ENCODE data around the gene MAP3K10. TPM values are rescaled to one million over a fixed set of nuclear protein-coding genes. Genes with fewer than 3 reads are reported as not detected.
A peak's percentile ranks its signal among the peaks of the same experiment; 100 is the strongest.

MAP3K10 gene
- total RNA-seq, 2 donors from 2014 or later = 12.3 to 13.6 TPM

DNA sequence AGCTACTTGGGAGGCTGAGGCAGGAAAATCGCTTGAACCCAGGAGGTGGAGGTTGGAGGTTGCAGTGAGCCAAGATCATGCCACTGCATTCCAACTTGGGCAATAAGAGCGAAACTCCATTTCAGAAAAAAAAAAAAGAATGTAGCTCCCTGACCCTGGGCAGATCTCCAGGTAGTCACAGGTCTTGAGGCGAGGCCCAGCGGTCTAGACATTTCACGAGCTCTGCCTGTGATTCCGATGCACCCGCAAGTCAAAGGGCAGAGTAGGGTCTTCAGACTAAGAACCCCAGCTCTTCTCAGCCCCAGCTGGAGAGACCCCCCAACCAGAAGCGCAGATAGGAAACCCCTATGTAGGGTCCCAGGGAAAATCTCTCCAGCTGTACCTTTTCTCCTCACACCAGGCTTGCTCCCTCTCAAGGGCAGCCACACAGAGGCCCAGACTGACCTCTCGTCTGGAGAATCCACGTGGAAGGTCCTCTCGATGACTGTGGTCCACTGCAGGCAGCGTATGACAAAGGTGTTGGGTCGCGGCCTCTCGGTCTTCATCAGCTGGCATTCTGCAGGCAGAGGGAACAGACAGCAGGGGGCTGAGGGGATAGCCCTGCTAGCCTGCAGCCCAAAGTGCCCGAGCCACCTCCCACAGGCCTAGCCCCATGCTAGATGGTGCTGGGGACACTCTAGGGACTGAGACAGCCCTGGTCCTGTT lies 63.6 kb downstream of the MAP3K10 start:
- peaks cover 0 to 24% of the 10 kb centered on the region in 2 donors for H3K4me1 ChIP-seq
- H3K4me3 ChIP-seq = no peak overlapping the region
- no peak for DNase-seq (ENCODE audit: low spot score)
- TF ChIP-seq, protein P1, sequence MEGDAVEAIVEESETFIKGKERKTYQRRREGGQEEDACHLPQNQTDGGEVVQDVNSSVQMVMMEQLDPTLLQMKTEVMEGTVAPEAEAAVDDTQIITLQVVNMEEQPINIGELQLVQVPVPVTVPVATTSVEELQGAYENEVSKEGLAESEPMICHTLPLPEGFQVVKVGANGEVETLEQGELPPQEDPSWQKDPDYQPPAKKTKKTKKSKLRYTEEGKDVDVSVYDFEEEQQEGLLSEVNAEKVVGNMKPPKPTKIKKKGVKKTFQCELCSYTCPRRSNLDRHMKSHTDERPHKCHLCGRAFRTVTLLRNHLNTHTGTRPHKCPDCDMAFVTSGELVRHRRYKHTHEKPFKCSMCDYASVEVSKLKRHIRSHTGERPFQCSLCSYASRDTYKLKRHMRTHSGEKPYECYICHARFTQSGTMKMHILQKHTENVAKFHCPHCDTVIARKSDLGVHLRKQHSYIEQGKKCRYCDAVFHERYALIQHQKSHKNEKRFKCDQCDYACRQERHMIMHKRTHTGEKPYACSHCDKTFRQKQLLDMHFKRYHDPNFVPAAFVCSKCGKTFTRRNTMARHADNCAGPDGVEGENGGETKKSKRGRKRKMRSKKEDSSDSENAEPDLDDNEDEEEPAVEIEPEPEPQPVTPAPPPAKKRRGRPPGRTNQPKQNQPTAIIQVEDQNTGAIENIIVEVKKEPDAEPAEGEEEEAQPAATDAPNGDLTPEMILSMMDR (IDR thresholded peaks at IDR 0.05) = no peak
- H3K27me3 ChIP-seq = no peaks in the 10 kb centered on the region
- no peaks in the 10 kb centered on the region for H3K9me3 ChIP-seq
- peaks cover 27% of the 10 kb centered on the region for H3K36me3 ChIP-seq
- no peak overlapping the region for H3K27ac ChIP-seq

GRCh38 chr19:40255619-40256166 lies 64.5 kb downstream of the MAP3K10 start:
- no peak for DNase-seq (ENCODE audit: low spot score)
- H3K27ac ChIP-seq = no peak overlapping the region
- no peaks in the 10 kb centered on the region for H3K9me3 ChIP-seq
- H3K27me3 ChIP-seq = no peaks in the 10 kb centered on the region
- H3K4me3 ChIP-seq = no peak overlapping the region
- H3K4me1 ChIP-seq = peaks cover 0 to 28% of the 10 kb centered on the region in 2 donors
- TF ChIP-seq, protein P1 (IDR thresholded peaks at IDR 0.05) = no peak
- H3K36me3 ChIP-seq = peaks cover 27% of the 10 kb centered on the region

- TF ChIP-seq, protein P1 (IDR thresholded peaks at IDR 0.05) = no peak
- H3K36me3 ChIP-seq = peaks cover 27% of the 10 kb centered on the region
- no peak overlapping the region for H3K4me3 ChIP-seq
- peaks cover 0 to 28% of the 10 kb centered on the region in 2 donors for H3K4me1 ChIP-seq
- no peaks in the 10 kb centered on the region for H3K9me3 ChIP-seq
- peak overlapping the region in 1 of 2 donors; percentile 26 for H3K27ac ChIP-seq
- no peaks in the 10 kb centered on the region for H3K27me3 ChIP-seq
- no peak for DNase-seq (ENCODE audit: low spot score)
These were observed 65.3 kb downstream of the MAP3K10 start for GRCh38 chr19:40256512-40256911.

DNA sequence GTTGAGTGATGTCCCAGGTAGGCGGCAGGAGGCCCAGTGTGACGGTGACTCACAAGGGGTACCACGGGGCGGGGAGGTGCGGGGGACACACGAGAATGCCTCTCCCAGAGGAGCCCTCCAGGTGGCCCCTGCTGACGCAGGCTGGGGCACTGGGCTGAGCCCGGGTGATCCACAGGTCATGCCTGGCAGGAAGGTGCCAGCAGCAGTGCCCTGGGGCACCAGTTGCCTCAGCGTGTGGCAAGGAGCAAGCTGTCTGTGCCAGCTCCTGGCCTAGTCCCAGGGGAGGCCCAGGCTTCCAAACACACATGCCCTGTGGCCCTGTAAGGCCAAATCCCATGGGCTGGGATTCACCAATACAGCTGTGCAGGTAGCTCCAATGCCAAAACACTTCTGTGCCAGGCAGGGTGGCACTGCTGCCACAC lies 65.9 kb downstream of the MAP3K10 start:
- Histone ChIP-seq H3K27ac (peak overlapping the region in 1 of 2 donors; percentile 26), H3K9me3 (no peaks in the 10 kb centered on the region), H3K4me3 (no peak overlapping the region), H3K36me3 (peaks cover 27% of the 10 kb centered on the region), H3K27me3 (no peaks in the 10 kb centered on the region), H3K4me1 (peaks cover 0 to 28% of the 10 kb centered on the region in 2 donors)
- TF ChIP-seq, protein P1 (IDR thresholded peaks at IDR 0.05) = no peak
- DNase-seq (ENCODE audit: low spot score) = no peak

GRCh38 chr19:40261631-40262030 lies 70.4 kb downstream of the MAP3K10 start:
- no peaks in the 10 kb centered on the region for H3K9me3 ChIP-seq
- TF ChIP-seq, protein P1 (IDR thresholded peaks at IDR 0.05) = no peak
- H3K27me3 ChIP-seq = no peaks in the 10 kb centered on the region
- H3K36me3 ChIP-seq = peaks cover 27% of the 10 kb centered on the region
- no peak overlapping the region for H3K27ac ChIP-seq
- H3K4me1 ChIP-seq = peaks cover 0 to 41% of the 10 kb centered on the region in 2 donors
- DNase-seq (ENCODE audit: low spot score) = no peak
- no peak overlapping the region for H3K4me3 ChIP-seq

All from right atrium auricular region (tissue), 2 donors.